IMR-90 (cell line): ENCODE data around the gene SLC25A17. TPM values are rescaled to one million over a fixed set of nuclear protein-coding genes. Genes with fewer than 3 reads are reported as not detected.
A peak's percentile ranks its signal among the peaks of the same experiment; 100 is the strongest.
"Not testable (repeated sequence)": the region's sequence is repeated elsewhere in the genome, so short reads cannot be mapped to it uniquely, and the experiment has no call there.

Experiments
- ATAC-seq: fragments of 200-7000 bp; cut with Tn5 transposase; 2 replicates; pipeline ENCODE4 v1.9.1; 2020; ENCODE audit warnings: low read depth, mild to moderate bottlenecking, moderate library complexity
- BruUV-seq: library from RNA; stranded (reverse); fragments of 400-500 nt; replicated peaks from 2 replicates; lab custom pipeline; 2021; lab: Mats Ljungman, UMichigan
- CTCF ChIA-PET: fragments of 300-600 bp; formaldehyde crosslinking; extraction: SDS; loops from one replicate; lab custom pipeline; 2021; ENCODE audit warnings: antibody characterized with exemption; lab: Yijun Ruan, JAX
- POLR2A ChIA-PET: fragments of 300-600 bp; sonication (Branson Sonifier 250); formaldehyde crosslinking; loops from one replicate; lab custom pipeline; 2022; ENCODE audit warnings: antibody characterized with exemption; ENCODE audit not compliant: unreplicated experiment; lab: Charles Lee
- DNase-seq: peaks from one replicate; pipeline ENCODE4 v3.0.0; 2013
- H2AFZ ChIP-seq: replicated peaks from 2 replicates; pipeline ENCODE3; 2013; ENCODE audit warnings: low read length, mild to moderate bottlenecking; ENCODE audit not compliant: poor library complexity
- H2AK5ac ChIP-seq: 2 replicates; pipeline ENCODE4 v1.6.1; 2013; ENCODE audit warnings: low read depth, low read length, inconsistent platforms
- H2AK9ac ChIP-seq: replicated peaks from 2 replicates; pipeline ENCODE3; 2013; ENCODE audit warnings: mild to moderate bottlenecking, low read depth, low read length, moderate library complexity; ENCODE audit not compliant: poor library complexity
- H2BK120ac ChIP-seq: 2 replicates; pipeline ENCODE4 v1.6.1; 2013; ENCODE audit warnings: low read depth, low read length, inconsistent platforms
- H2BK15ac ChIP-seq: 3 replicates; pipeline ENCODE4 v1.6.1; 2013; ENCODE audit warnings: low read depth, low read length, inconsistent platforms
- H2BK20ac ChIP-seq: 2 replicates; pipeline ENCODE4 v1.6.1; 2013; ENCODE audit warnings: low read depth, mild to moderate bottlenecking, inconsistent platforms, low read length, moderate library complexity
- H2BK5ac ChIP-seq: 2 replicates; pipeline ENCODE4 v1.6.1; 2013; ENCODE audit warnings: mild to moderate bottlenecking, low read depth, low read length, inconsistent platforms; ENCODE audit not compliant: poor library complexity, severe bottlenecking
- H3K14ac ChIP-seq: replicated peaks from 2 replicates; pipeline ENCODE4 v1.6.1; 2013; ENCODE audit warnings: low read depth, low read length, inconsistent platforms
- H3K18ac ChIP-seq: 2 replicates; pipeline ENCODE4 v1.6.1; 2013; ENCODE audit warnings: low read depth, low read length, control low read depth
- H3K23ac ChIP-seq: 2 replicates; pipeline ENCODE4 v1.6.1; 2013; ENCODE audit warnings: low read depth, low read length, inconsistent platforms
- H3K27ac ChIP-seq: 2 replicates; pipeline ENCODE4 v1.5.1; 2013; ENCODE audit warnings: mild to moderate bottlenecking, control low read depth, low read length; ENCODE audit not compliant: insufficient read depth
- H3K27me3 ChIP-seq: 2 replicates; pipeline ENCODE4 v1.6.1; 2013; ENCODE audit warnings: low read length; ENCODE audit not compliant: control insufficient read depth, insufficient read depth
- H3K36me3 ChIP-seq: 2 replicates; pipeline ENCODE4 v1.6.1; 2013; ENCODE audit warnings: low read length, mixed read lengths; ENCODE audit not compliant: control insufficient read depth, insufficient read depth
- H3K4ac ChIP-seq: 2 replicates; pipeline ENCODE4 v1.6.1; 2013; ENCODE audit warnings: low read depth, low read length, inconsistent platforms
- H3K4me1 ChIP-seq: 2 replicates; pipeline ENCODE4 v1.6.1; 2013; ENCODE audit warnings: low read length, mixed read lengths; ENCODE audit not compliant: control insufficient read depth, insufficient read depth
- H3K4me2 ChIP-seq: 2 replicates; pipeline ENCODE4 v1.6.1; 2013; ENCODE audit warnings: low read depth, mild to moderate bottlenecking, control low read depth, low read length, moderate library complexity
- H3K4me3 ChIP-seq: 2 replicates; pipeline ENCODE4 v1.5.1; 2013; ENCODE audit warnings: low read depth, mild to moderate bottlenecking, control low read depth, low read length, moderate library complexity; ENCODE audit not compliant: insufficient read depth
- H3K56ac ChIP-seq: 2 replicates; pipeline ENCODE4 v1.6.1; 2013; ENCODE audit warnings: low read length, inconsistent platforms; ENCODE audit not compliant: insufficient read depth; ENCODE audit errors: extremely low read depth
- H3K79me1 ChIP-seq, 2 experiments: 2 replicates each; pipeline ENCODE4 v1.6.1; 2013; ENCODE audit warnings: low read length in 2 of 2, inconsistent platforms in 1 of 2, low read depth in 1 of 2
- H3K9ac ChIP-seq: 2 replicates; pipeline ENCODE4 v1.6.1; 2013; ENCODE audit warnings: low read depth, low read length, control low read depth
- H3K9me1 ChIP-seq: 2 replicates; pipeline ENCODE4 v1.6.1; 2013; ENCODE audit warnings: low read length, inconsistent platforms; ENCODE audit not compliant: insufficient read depth
- H3K9me3 ChIP-seq: 2 replicates; pipeline ENCODE4 v1.6.1; 2013; ENCODE audit warnings: low read length; ENCODE audit not compliant: control insufficient read depth, insufficient read depth
- H4K20me1 ChIP-seq: 2 replicates; pipeline ENCODE4 v1.6.1; 2013; ENCODE audit warnings: low read length, inconsistent platforms; ENCODE audit not compliant: insufficient read depth
- H4K5ac ChIP-seq: 2 replicates; pipeline ENCODE4 v1.6.1; 2013; ENCODE audit warnings: mild to moderate bottlenecking, low read depth, low read length, control low read depth
- H4K8ac ChIP-seq, 2 experiments: 2 replicates each; pipeline ENCODE4 v1.6.1; 2013; ENCODE audit warnings: low read depth in 2 of 2, low read length in 2 of 2, control low read depth in 1 of 2, inconsistent platforms in 1 of 2
- H4K91ac ChIP-seq: 2 replicates; pipeline ENCODE4 v1.6.1; 2013; ENCODE audit warnings: low read depth, low read length, inconsistent platforms; ENCODE audit not compliant: insufficient read depth
- WGBS, 2 experiments: methylation state at CpG; one replicate each; pipeline versions ENCODE4 v1.1.5 to v1.1.7; 2013; ENCODE audit warnings: missing lambda C conversion rate in 2 of 2; ENCODE audit not compliant: insufficient read length in 1 of 2; ENCODE audit errors: extremely low coverage in 2 of 2; 5-methylcytosine and 5-hydroxymethylcytosine counted together
- dilution Hi-C: fragments of 300-500 bp; cut with HindIII; formaldehyde crosslinking; loops from one replicate; pipeline ENCODE4 v1.14.3; 2018; ENCODE audit warnings: low sequenced_read_pairs; ENCODE audit not compliant: unreplicated experiment
- in situ Hi-C: fragments of 300-500 bp; cut with MboI; formaldehyde crosslinking; loops from 3 replicates; pipeline ENCODE4 v1.14.3; 2019; ENCODE audit warnings: low sequenced_read_pairs, inconsistent platforms, mixed read lengths
- intact Hi-C: fragments of 100-400 bp; cut with micrococcal nuclease; formaldehyde crosslinking; loops from 2 replicates; pipeline ENCODE4 v1.10.0; 2022
- microRNA-seq, 2 experiments: library from miRNA; stranded (forward) in 1 of 2; unstranded in 1 of 2; fragments of 10-50 nt in 1 of 2; fragments of <30 nt in 1 of 2; gene quantifications in 1 of 2; microRNA quantifications in 1 of 2; one replicate each; pipeline versions ENCODE3 to v1.1.0; 2013 to 2020; ENCODE audit not compliant: insufficient read depth in 1 of 2, insufficient read length in 1 of 2, unreplicated experiment in 1 of 2
- polyA plus RNA-seq, 3 experiments: library from polyadenylated mRNA; depleted of rRNA; stranded (reverse); fragments of >200 nt; gene quantifications; 2 replicates each; pipeline ENCODE4 v1.2.3, GENCODE V29; 2012; ENCODE audit warnings: low replicate concordance in 1 of 3
- small RNA-seq, 5 experiments: library from RNA; depleted of rRNA; stranded (forward); fragments of <200 nt; gene quantifications; one replicate each; pipeline ENCODE3, GENCODE V24; 2012
- total RNA-seq: library from RNA; depleted of rRNA; stranded (reverse); fragments of >200 nt; gene quantifications from 2 replicates; pipeline ENCODE4 v1.2.3, GENCODE V29; 2012; rRNA removed

SLC25A17 gene
- total and polyA plus RNA-seq, 2 of the 4 experiments (the other 2 are of a cell fraction): 19.6 to 36.0 TPM

- dilution Hi-C loops: not testable (repeated sequence)
Measured at GRCh38 chr22:40720156-40720537, 99.0 kb downstream of the SLC25A17 start.

More at GRCh38 chr22:40720156-40720537, 99.0 kb downstream of the SLC25A17 start:
- 100% methylated on average over 2 of the region's 6 CpGs; no CpG with 5 or more reads in 1 of the 2 experiments for WGBS, 2 experiments
- Histone ChIP-seq H3K9me1 (peaks cover 14% of the 10 kb centered on the region; the same call in 1 of the 2 replicates), H3K4ac (peak overlapping the region; percentile 60), H2AK5ac (peak overlapping the region; percentile 80), H4K8ac (peak overlapping the region in 1 of 2 experiments; percentile 12; a peak in 1 of 4 replicates), H3K14ac (peak overlapping the region; percentile 61; the same call in 1 of the 2 replicates), H3K18ac (peak overlapping the region; percentile 60; the same call in 1 of the 2 replicates), H2BK20ac (peak overlapping the region; percentile 75; the same call in 1 of the 2 replicates)
- CTCF ChIA-PET, H3K79me1 ChIP-seq, H3K23ac ChIP-seq, H3K4me2 ChIP-seq, H3K27me3 ChIP-seq, H2BK15ac ChIP-seq, H3K9ac ChIP-seq, H3K36me3 ChIP-seq, in situ Hi-C loops, H3K27ac ChIP-seq, H4K91ac ChIP-seq, H2BK5ac ChIP-seq, H2BK120ac ChIP-seq, ATAC-seq, H2AFZ ChIP-seq, POLR2A ChIA-PET, DNase-seq, H3K56ac ChIP-seq, H3K4me1 ChIP-seq, BruUV-seq, H4K5ac ChIP-seq, intact Hi-C loops, H4K20me1 ChIP-seq, H3K9me3 ChIP-seq, H2AK9ac ChIP-seq, H3K4me3 ChIP-seq: not testable (repeated sequence)

Small RNA genes within 50 kb of the gene (microRNA-seq; reads per million reads assigned to microRNA genes)
- not detected for gene JTBP1 (ENCODE audit: insufficient read depth, insufficient read length)
- 0.37 to 4.1 reads per million in 2 experiments for gene MIR4766 (ENCODE audit: insufficient read depth in 1 of 2, insufficient read length in 1 of 2, unreplicated experiment in 1 of 2)

Small RNA genes within 50 kb of the gene (small RNA-seq; reads per million reads assigned to genes)
- 0 reads per million in 5 experiments for gene JTBP1
- 0 to 19.8 (median 10.9) reads per million in 5 experiments for gene MIR4766

Other genes with a start within 250 kb of the SLC25A17 start
- 12.5 and 15.3 TPM in 2 replicates for gene MRTFA, start 182.6 kb downstream of the SLC25A17 start, total RNA-seq
- gene MRTFA, start 182.6 kb downstream of the SLC25A17 start, polyA plus RNA-seq (2012; rRNA removed): 17.1 and 17.2 TPM in 2 replicates
- gene MCHR1, start 139.9 kb downstream of the SLC25A17 start, total RNA-seq: 1.4 and 1.7 TPM in 2 replicates
- gene MCHR1, start 139.9 kb downstream of the SLC25A17 start, polyA plus RNA-seq (2012; rRNA removed): 3.2 and 3.5 TPM in 2 replicates
- gene ST13, start 37.3 kb upstream of the SLC25A17 start, total RNA-seq: 228 and 235 TPM in 2 replicates
- 109 and 115 TPM in 2 replicates for gene ST13, start 37.3 kb upstream of the SLC25A17 start, polyA plus RNA-seq (2012; rRNA removed)
- 10.9 and 18.1 TPM in 2 replicates for gene XPNPEP3, start 37.8 kb upstream of the SLC25A17 start, total RNA-seq
- 8.4 and 9.3 TPM in 2 replicates for gene XPNPEP3, start 37.8 kb upstream of the SLC25A17 start, polyA plus RNA-seq (2012; rRNA removed)
- not detected in 2 replicates for gene DNAJB7, start 42.8 kb upstream of the SLC25A17 start, total RNA-seq
- gene DNAJB7, start 42.8 kb upstream of the SLC25A17 start, polyA plus RNA-seq (2012; rRNA removed): not detected in 2 replicates
- 63.3 and 72.4 TPM in 2 replicates for gene RBX1, start 132.0 kb upstream of the SLC25A17 start, total RNA-seq
- 84.5 and 94.8 TPM in 2 replicates for gene RBX1, start 132.0 kb upstream of the SLC25A17 start, polyA plus RNA-seq (2012; rRNA removed)